ENCODE measurements around the gene CSK. TPM values are rescaled to one million over a fixed set of nuclear protein-coding genes. Genes with fewer than 3 reads are reported as not detected.
"Not testable (repeated sequence)": the region's sequence is repeated elsewhere in the genome, so short reads cannot be mapped to it uniquely, and the experiment has no call there.

The CSK gene
- total RNA-seq, 2 donors from 2014 or later = 84.8 to 96.9 TPM

GRCh38 chr15:74783808-74784175, 1.9 kb downstream of the CSK start:
- DNase-seq (no peak), ATAC-seq (peak; percentile 0)
- intact Hi-C loops (cut with DNase I, micrococcal nuclease) = no loop called here

- ATAC-seq (no peak), DNase-seq (peak in 1 of 2 donors; percentile 9)
- intact Hi-C loops (cut with DNase I, micrococcal nuclease) = no loop called here
Measured at GRCh38 chr15:74784426-74785193, 2.7 kb downstream of the CSK start.

GRCh38 chr15:74785194-74786032, 3.5 kb downstream of the CSK start:
- intact Hi-C loops (cut with DNase I, micrococcal nuclease) = no loop called here
- no peak for DNase-seq
- ATAC-seq = no peak

GRCh38 chr15:74786081-74786480, 4.2 kb downstream of the CSK start:
- DNase-seq; intact Hi-C loops (cut with DNase I, micrococcal nuclease): not testable (repeated sequence)

GRCh38 chr15:74786551-74787165, 4.8 kb downstream of the CSK start:
- intact Hi-C loops (cut with DNase I, micrococcal nuclease) = no loop called here
- no peak for ATAC-seq

More at GRCh38 chr15:74786081-74786480, 4.2 kb downstream of the CSK start:
- ATAC-seq = not testable (repeated sequence)

GRCh38 chr15:74787251-74788041, 5.6 kb downstream of the CSK start:
- ATAC-seq (peak; percentile 62), DNase-seq (peak; percentile 84 to 87)
- intact Hi-C loops (cut with DNase I, micrococcal nuclease) = no loop called here

More at GRCh38 chr15:74786551-74787165, 4.8 kb downstream of the CSK start:
- no peak for DNase-seq

- intact Hi-C loops (cut with DNase I, micrococcal nuclease) = no loop called here
- ATAC-seq (no peak), DNase-seq (no peak)
Measured at GRCh38 chr15:74788042-74788682, 6.3 kb downstream of the CSK start.

- intact Hi-C loops (cut with DNase I, micrococcal nuclease) = no loop called here
- peak in 1 of 2 donors; percentile 53 for DNase-seq
Measured at GRCh38 chr15:74788683-74789151, 6.8 kb downstream of the CSK start.

GRCh38 chr15:74789171-74789631, 7.3 kb downstream of the CSK start:
- ATAC-seq (peak; percentile 86), DNase-seq (peak; percentile 82 to 88)
- intact Hi-C loops (cut with DNase I, micrococcal nuclease) = no loop called here

More at GRCh38 chr15:74788683-74789151, 6.8 kb downstream of the CSK start:
- ATAC-seq = peak; percentile 12

GRCh38 chr15:74789741-74790079, 7.8 kb downstream of the CSK start:
- DNase-seq (no peak), ATAC-seq (peak; percentile 26)
- intact Hi-C loops (cut with DNase I, micrococcal nuclease) = no loop called here

GRCh38 chr15:74790080-74790916, 8.4 kb downstream of the CSK start:
- DNase-seq (peak; percentile 74 to 79), ATAC-seq (no peak)
- intact Hi-C loops (cut with DNase I, micrococcal nuclease) = no loop called here

- intact Hi-C loops (cut with DNase I, micrococcal nuclease) = no loop called here
- ATAC-seq (no peak), DNase-seq (no peak)
Measured at GRCh38 chr15:74791007-74791406, 9.1 kb downstream of the CSK start.

- intact Hi-C loops (cut with DNase I, micrococcal nuclease) = no loop called here
- DNase-seq = no peak
Measured at GRCh38 chr15:74791667-74792066, 9.8 kb downstream of the CSK start.

GRCh38 chr15:74792227-74793016, 10.5 kb downstream of the CSK start:
- ATAC-seq (no peak), DNase-seq (no peak)
- intact Hi-C loops (cut with DNase I, micrococcal nuclease) = no loop called here

More at GRCh38 chr15:74791667-74792066, 9.8 kb downstream of the CSK start:
- no peak for ATAC-seq

- intact Hi-C loops (cut with DNase I, micrococcal nuclease) = no loop called here
- no peak for ATAC-seq
- peak in 1 of 2 donors; percentile 62 for DNase-seq
Measured at GRCh38 chr15:74793135-74794028, 11.5 kb downstream of the CSK start.

All from left colon (tissue), 2 donors.